ENCODE results near the gene CTDNEP1. TPM values are rescaled to one million over a fixed set of nuclear protein-coding genes. Genes with fewer than 3 reads are reported as not detected.

CTDNEP1 gene
- total RNA-seq, 1 donor, result 31.8 TPM

DNA sequence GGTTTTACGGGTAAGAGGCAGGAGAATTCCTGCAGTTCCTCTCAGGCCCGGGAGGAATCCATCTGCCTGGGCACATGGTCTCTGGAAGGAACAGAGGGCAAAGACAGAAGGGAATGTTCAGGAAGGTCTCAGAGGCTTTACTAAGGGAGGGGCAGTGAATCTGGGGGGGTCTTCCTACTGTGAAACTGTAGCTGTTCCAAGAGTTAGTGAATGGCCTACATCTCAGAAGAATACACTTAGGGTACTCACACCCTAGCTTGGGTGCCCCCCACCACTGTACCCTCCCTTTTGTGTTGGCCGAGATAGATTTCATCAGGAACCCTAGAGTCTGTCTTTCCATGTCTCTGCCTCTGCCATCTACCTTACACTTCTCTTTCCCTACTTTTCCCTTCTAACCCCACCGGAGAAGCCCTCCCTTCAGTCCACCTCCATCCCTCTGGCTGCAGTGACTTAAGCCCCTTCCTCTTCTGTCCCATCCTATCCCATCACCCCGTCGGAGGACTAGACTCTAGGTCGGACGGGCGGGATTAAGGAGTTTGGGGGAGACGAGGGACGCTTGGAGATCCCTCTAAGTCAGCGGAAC is 32.2 kb downstream of the CTDNEP1 start:
- Histone ChIP-seq H3K4me2 (ENCODE audit: insufficient read depth, low read length) (peak overlapping the region; percentile 99), H3K36me3 (ENCODE audit: insufficient read depth, low read length) (peaks cover 37% of the 10 kb centered on the region), H4K20me1 (ENCODE audit: insufficient read depth, low read length) (peaks cover 60% of the 10 kb centered on the region), H3K9me3 (ENCODE audit: low read depth, low read length) (no peaks in the 10 kb centered on the region), H3K27me3 (ENCODE audit: insufficient read depth, low read length) (no peaks in the 10 kb centered on the region), H3K27ac (ENCODE audit: low read depth, low read length) (peak overlapping the region; percentile 94), H3K4me3 (ENCODE audit: insufficient read depth, low read length) (peak overlapping the region; percentile 97), H2AFZ (ENCODE audit: low read length) (peak overlapping the region; percentile 89), H3K4me1 (ENCODE audit: insufficient read depth, low read length) (peaks cover 54% of the 10 kb centered on the region), H3K79me2 (ENCODE audit: insufficient read depth, low read length) (peaks cover 54% of the 10 kb centered on the region)
- DNase-seq (ENCODE audit: insufficient read length, low spot score, missing footprints), result peak; percentile 90
- TF ChIP-seq CTCF (IDR thresholded peaks at IDR 0.05; ENCODE audit: extremely low read depth, low read depth, low read length), result no peak

DNA sequence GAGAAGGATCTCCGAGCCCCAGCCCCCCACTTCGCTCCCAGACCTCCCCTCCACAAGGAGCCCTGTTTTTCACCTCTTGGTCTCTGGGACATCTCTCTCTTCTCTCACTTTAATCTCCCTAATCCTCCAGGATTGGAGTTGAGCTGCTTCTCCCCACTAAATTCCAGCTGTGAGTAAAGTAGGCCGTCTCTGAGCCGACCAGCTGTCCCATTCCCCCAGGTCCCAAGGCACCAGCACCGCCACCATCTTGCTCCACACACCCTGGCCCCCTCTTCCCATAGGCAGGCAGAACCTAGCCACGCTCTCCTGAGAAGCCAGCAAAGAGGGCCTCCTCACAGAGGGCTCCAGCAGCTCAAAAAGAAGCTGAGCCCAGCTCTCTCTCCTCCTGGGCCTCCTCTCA is 32.8 kb downstream of the CTDNEP1 start:
- Histone ChIP-seq H3K27me3 (ENCODE audit: insufficient read depth, low read length) (no peaks in the 10 kb centered on the region), H3K79me2 (ENCODE audit: insufficient read depth, low read length) (peaks cover 59% of the 10 kb centered on the region), H3K36me3 (ENCODE audit: insufficient read depth, low read length) (peaks cover 32% of the 10 kb centered on the region), H2AFZ (ENCODE audit: low read length) (no peak overlapping the region), H3K4me2 (ENCODE audit: insufficient read depth, low read length) (no peak overlapping the region), H3K4me1 (ENCODE audit: insufficient read depth, low read length) (peaks cover 59% of the 10 kb centered on the region), H4K20me1 (ENCODE audit: insufficient read depth, low read length) (peaks cover 61% of the 10 kb centered on the region), H3K4me3 (ENCODE audit: insufficient read depth, low read length) (no peak overlapping the region), H3K27ac (ENCODE audit: low read depth, low read length) (peak overlapping the region; percentile 94), H3K9me3 (ENCODE audit: low read depth, low read length) (no peaks in the 10 kb centered on the region)
- no peak for DNase-seq (ENCODE audit: insufficient read length, low spot score, missing footprints)
- TF ChIP-seq CTCF (IDR thresholded peaks at IDR 0.05; ENCODE audit: extremely low read depth, low read depth, low read length), result no peak

- peak overlapping the region; percentile 71 for H3K4me3 ChIP-seq (ENCODE audit: insufficient read depth, low read length)
- peak overlapping the region; percentile 51 for H3K27ac ChIP-seq (ENCODE audit: low read depth, low read length)
- peaks cover 64% of the 10 kb centered on the region for H3K79me2 ChIP-seq (ENCODE audit: insufficient read depth, low read length)
- peak overlapping the region; percentile 88 for H2AFZ ChIP-seq (ENCODE audit: low read length)
- no peaks in the 10 kb centered on the region for H3K27me3 ChIP-seq (ENCODE audit: insufficient read depth, low read length)
- DNase-seq (ENCODE audit: insufficient read length, low spot score, missing footprints), result no peak
- H3K36me3 ChIP-seq (ENCODE audit: insufficient read depth, low read length), result peaks cover 26% of the 10 kb centered on the region
- no peak for TF ChIP-seq CTCF (IDR thresholded peaks at IDR 0.05; ENCODE audit: extremely low read depth, low read depth, low read length)
- H4K20me1 ChIP-seq (ENCODE audit: insufficient read depth, low read length), result peaks cover 61% of the 10 kb centered on the region
- H3K4me1 ChIP-seq (ENCODE audit: insufficient read depth, low read length), result peaks cover 59% of the 10 kb centered on the region
- H3K9me3 ChIP-seq (ENCODE audit: low read depth, low read length), result no peaks in the 10 kb centered on the region
- peak overlapping the region; percentile 87 for H3K4me2 ChIP-seq (ENCODE audit: insufficient read depth, low read length)
Observed at GRCh38 chr17:7218166-7218565, 33.4 kb downstream of the CTDNEP1 start.

- peaks cover 58% of the 10 kb centered on the region for H4K20me1 ChIP-seq (ENCODE audit: insufficient read depth, low read length)
- H3K27ac ChIP-seq (ENCODE audit: low read depth, low read length), result peak overlapping the region; percentile 51
- H3K4me1 ChIP-seq (ENCODE audit: insufficient read depth, low read length), result peaks cover 59% of the 10 kb centered on the region
- no peaks in the 10 kb centered on the region for H3K27me3 ChIP-seq (ENCODE audit: insufficient read depth, low read length)
- H3K9me3 ChIP-seq (ENCODE audit: low read depth, low read length), result no peaks in the 10 kb centered on the region
- peak overlapping the region; percentile 87 for H3K4me2 ChIP-seq (ENCODE audit: insufficient read depth, low read length)
- H2AFZ ChIP-seq (ENCODE audit: low read length), result peak overlapping the region; percentile 88
- H3K79me2 ChIP-seq (ENCODE audit: insufficient read depth, low read length), result peaks cover 67% of the 10 kb centered on the region
- peak overlapping the region; percentile 81 for H3K4me3 ChIP-seq (ENCODE audit: insufficient read depth, low read length)
- TF ChIP-seq CTCF (IDR thresholded peaks at IDR 0.05; ENCODE audit: extremely low read depth, low read depth, low read length), result no peak
- peaks cover 18% of the 10 kb centered on the region for H3K36me3 ChIP-seq (ENCODE audit: insufficient read depth, low read length)
- peak; percentile 98 for DNase-seq (ENCODE audit: insufficient read length, low spot score, missing footprints)
Observed at GRCh38 chr17:7217113-7217987, 34.2 kb downstream of the CTDNEP1 start.

All from osteoblast (primary cell).